GM21529 (cell line): Measurements from ENCODE around the gene ZNF398.

Experiments used
- ATAC-seq: cut with Tn5 transposase; IDR thresholded peaks from one replicate; pipeline ENCODE4 v1.9.1; 2021; ENCODE audit not compliant: unreplicated experiment

The ZNF398 gene

DNA sequence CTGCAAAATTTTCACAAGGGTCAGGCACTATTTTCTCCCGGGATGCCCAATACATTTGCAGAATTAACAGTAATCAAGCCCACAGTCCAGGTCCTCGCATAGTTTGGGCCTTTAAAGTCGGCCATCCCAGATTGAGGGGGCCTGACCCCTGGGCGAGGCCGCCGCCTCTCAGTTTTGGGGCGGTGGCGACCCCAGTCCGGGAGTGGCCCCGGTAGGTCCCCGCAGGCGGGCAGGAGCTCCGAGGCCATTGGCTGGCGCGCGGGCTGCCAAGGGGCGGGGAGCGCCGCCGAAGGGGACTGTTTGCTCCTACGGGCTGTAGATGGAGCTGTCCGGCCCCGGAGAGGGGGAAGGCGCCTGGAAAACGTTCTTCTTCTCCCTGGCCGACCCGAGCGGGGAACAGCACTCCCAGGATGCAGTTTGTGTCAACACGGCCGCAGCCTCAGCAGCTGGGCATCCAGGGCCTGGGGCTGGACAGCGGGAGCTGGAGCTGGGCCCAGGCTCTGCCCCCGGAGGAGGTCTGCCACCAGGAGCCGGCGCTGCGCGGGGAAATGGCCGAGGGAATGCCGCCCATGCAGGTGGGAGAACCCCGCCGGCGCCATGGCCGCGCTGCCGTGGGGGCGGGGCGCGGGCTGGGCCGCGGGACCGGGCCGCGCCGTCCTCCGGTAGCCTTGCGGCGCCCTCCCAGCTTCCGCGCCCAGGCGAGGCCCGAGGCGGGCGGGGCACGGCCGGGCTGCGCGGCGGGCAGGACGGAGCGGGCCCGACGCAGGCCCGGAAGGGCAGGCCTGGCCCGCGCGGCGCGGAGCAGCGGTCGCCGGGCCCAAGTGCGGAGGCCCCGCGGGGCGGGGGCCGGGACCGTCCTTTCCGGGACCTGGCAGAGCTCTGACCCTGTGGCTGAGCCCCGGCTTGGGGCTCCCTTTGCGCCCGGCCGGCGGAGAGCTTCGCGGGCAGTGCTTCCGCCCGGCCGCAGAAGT lies 48.2 kb downstream of the ZNF398 start, which contains the start of gene ZNF282:
ZNF282 (plus strand) TSS at position 367 of the 971 bp plus-strand sequence; CDS start at position 411, 44 bp downstream.
- peak; percentile 92 for ATAC-seq

DNA sequence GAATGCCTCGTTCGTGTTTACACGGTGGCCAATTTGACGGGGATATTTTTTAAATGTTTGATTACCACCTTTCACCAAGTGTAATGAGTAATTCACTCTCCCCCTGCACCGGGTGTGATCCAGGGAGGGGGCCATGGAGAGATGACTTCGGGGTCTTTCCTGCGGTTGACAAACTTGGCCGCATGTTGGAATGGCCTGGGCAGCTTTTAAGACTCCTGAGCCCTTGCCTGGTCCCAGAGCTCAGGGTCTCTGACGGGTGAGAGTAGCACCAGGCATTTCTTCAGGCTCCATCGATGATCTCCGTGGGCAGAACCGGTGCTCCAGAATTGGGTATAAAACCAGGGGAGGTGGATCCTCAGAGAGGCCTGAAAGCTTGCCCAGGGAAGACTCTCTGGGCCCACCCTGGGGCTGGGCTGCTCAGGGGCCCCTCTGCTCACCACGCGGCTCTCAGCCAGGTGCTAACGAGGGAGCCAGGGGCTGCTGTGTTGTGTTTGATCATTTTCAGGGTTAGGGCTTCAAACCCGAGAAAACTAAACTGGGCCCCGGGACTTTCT lies 49.0 kb downstream of the ZNF398 start:
- peak; percentile 9 for ATAC-seq

DNA sequence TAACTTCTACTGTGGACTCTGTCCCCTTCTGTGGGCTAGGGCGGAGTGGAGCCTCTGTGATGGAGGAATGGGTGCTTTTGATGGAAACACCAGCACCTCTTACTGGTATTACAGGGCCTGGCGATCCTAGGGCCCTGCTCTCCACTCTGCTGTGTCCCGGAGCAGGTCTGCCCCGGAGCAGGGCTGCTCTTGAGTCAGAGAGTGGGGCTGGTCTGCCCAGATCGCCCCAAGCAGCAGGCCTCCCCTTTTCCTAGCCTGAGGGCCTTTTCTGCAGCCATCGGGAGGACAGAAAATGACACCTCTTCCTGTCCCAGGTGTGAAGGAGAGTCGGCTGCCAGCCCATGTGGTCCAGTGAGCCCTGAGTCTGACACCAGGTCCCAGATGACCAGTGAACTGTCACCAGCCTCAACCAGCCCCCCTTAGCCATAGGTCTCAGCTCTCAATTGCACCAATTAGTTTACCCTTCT lies 49.5 kb downstream of the ZNF398 start:
- peak; percentile 24 for ATAC-seq

DNA sequence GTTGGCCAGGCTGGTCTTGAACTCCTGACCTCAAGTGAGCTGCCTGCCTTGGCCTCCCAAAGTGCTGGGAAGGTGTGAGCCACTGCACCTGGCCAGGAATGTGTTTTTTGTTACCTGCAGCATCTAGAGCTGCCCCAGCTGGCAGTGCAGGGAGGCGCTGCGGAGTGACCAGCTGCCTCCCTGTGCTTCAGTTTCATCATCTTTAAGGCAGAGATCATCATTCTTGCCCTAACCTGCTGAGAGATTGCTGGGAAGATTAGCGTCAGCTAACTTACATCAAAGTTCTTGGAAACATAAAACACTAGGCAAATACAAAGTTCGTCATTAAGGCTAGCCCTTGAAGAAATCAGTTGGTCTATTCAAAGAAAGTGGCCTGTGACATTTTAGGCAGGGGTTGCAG lies 50.4 kb downstream of the ZNF398 start:
- no peak for ATAC-seq

DNA sequence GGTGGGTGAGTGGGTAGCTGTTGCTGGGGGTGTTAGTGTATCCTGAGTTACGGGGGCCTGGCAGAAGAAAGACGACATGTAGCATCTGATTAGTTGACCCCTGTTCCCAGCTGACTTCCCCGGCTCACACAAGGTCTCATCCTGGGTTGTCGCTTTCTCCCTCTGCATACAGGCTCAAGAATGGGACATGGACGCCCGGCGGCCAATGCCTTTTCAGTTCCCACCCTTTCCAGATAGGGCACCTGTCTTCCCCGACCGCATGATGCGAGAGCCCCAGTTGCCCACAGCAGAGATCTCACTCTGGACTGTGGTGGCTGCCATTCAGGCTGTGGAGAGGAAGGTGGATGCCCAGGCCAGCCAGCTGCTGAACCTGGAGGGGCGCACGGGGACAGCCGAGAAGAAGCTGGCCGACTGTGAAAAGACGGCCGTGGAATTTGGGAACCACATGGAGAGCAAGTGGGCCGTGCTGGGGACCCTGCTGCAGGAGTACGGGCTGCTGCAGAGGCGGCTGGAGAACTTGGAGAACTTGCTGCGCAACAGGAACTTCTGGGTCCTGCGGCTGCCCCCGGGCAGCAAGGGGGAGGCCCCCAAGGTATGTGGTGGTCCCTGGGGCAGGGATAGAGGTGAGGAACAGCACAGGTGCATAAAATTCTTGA lies 51.0 kb downstream of the ZNF398 start:
- ATAC-seq: no peak

DNA sequence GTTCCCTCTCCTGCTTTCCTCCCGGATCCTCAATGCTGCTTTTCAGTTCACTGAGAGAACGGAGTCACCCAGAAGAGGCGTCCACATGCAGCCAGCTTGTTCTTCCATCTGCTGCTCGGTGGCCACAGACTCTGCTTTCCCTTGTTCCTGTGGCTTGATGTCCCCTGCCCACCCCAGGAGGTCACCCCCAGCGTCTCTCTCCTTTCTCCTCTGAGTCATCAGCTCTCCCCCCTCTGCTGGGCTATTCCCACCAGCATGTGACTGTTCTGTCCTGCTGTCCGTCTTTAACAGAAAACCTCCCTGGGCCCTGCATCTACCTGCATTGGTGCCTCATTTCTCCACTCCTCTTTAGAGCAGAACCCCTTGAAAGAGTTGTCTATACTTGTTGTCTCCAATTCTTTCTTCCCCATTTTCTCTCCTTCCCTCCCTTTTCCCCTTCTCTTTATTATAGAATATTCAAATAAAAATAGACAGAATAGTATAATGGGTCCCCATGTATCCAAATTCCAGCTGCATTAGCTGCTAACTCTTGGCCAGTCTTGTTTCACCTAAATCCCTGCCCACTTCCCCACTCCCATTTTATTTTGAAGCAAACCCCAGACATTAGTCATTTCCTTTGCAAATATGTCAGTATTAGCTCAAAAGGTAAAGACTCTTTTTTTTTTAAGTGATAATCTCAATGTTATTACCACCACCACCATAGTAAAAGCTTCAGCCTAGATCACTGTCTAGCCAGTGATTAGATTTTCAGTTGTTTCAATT lies 52.2 kb downstream of the ZNF398 start:
- ATAC-seq: no peak

DNA sequence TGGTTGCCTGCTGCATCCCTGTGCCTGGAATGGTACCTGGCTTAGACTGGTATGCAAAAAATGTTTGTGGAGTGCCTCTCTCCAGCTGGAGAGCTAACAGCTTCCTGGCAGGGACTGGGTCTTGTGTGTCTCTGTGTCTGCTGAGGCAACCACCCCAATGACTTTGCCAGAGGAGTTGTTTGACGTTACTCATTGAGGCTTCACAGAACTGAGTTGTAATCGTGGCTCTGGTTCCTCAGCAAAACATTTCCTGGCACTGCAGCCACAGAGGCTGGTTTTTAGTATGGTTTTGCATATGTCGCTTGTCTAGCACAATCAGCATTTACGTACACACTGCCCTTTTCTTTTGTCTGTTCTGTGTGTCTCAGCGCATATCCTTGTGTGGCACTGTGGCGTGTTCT lies 55.6 kb downstream of the ZNF398 start:
- no peak for ATAC-seq

DNA sequence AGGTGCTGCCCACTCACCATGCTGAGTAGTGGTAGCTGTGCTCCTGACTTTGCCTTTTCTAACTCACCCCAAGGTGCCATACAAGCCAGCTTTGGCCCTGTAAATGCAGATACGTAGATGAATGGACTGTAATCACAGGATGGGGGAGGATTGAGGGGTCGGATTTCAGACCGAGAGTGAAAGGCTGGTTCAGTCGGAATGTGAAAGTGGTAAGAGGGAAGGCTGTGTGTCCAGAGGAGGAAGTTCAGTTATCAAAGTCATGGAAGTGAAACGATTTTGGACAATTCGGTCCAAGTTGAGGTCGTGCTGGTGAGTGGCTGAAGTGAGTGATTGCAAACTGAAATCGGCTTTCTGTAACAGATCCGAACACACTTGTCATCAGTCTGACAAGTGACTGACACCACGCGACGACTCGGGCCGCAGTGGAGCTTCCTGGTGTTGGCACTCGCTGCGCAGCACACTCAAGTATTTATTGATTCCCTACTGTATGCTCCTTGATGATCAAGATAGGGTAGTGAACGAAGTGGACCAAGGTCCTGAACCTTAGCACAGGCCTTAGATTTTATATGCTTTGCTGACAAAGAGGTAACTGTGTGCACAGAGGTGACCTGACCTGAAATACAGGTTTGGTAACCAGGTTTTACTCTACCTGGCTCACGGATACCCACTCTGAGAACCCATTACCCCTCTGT lies 58.6 kb downstream of the ZNF398 start:
- no peak for ATAC-seq

DNA sequence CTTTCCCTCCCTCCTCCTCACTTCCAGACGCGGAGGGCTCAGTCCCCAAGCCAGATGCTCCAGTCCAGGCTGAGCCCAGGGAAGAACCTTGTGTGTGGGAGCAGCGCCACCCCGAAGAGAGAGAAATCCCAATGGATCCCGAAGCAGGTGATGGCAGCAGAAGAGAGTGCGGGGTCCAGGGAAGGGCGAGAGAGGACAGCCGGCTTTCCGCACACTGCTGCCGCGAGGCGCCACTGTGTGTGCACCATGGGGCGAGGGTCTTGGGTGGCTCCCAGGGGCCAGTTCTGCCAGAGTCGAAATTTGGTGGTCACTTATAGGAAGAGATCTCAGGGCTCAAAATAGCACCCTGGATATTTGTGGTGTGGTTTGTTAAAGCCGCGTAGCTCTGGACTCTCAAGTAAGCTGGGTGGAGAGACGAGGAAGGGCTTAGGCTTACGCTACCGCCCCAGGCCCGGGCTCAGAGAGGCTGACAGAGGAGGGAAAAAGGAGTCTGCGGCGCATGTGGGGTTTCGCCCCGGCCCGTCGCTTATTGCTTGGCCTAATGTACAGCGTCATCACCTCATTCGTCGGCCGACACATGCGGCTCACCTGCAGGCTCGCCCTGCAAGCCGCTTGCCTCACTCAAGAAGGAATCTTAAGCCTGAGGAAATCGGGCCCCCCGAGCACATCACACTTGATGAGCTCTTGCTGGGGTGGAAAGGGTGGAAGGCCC lies 60.2 kb downstream of the ZNF398 start:
- no peak for ATAC-seq

DNA sequence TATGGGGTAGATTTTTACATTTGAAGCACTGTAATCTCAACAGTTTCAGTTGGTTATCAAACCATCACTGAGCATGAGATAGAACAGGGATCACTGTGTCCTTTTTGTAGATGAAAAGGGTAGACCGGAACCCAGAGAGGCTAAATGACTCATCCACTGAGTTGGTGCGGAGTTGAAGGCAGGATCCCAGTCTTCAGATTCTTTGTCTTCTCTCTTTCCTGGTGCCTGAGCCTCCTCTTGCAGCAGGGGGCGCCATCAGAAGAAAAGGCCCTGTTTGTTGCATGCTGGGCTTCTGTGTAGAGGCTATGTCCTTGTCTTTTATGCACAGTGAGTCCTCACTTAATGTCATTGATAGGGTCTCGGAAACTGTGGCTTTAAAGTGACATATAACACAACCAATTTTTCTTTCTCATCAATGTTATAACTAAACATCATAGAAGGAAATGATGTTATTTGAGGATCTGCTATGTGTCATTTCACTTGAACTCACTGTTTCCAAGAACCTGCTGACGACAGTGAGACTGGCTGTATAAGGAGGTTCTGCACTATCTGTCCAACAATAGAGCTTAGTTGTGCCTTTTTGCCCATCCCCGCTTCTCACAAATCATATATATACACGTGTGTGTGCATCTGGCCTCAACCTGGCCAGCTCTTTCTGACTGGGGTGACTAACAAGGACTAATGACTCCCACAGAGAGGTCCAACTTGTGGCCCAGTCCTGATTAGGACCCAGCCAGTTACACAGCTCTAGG lies 62.4 kb downstream of the ZNF398 start:
- ATAC-seq: peak; percentile 74

DNA sequence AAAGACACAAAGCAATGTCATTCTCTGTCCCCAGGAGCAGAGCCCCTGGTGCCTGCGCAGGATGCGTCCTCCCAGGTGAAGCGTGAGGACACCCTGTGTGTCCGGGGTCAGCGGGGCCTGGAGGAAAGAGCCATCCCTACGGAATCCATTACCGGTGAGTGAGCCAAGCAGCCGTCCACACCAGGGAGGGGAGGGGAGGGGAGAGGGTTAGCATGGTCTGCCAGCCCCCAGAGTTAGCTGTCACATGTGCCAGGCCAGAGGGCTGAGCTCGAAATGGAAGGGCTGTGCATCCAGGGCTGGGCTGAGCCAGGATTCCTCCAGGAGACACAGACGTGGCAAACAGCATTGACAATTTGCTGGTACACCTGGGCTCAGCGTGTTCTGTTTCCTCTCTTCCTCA lies 63.3 kb downstream of the ZNF398 start:
- no peak for ATAC-seq

DNA sequence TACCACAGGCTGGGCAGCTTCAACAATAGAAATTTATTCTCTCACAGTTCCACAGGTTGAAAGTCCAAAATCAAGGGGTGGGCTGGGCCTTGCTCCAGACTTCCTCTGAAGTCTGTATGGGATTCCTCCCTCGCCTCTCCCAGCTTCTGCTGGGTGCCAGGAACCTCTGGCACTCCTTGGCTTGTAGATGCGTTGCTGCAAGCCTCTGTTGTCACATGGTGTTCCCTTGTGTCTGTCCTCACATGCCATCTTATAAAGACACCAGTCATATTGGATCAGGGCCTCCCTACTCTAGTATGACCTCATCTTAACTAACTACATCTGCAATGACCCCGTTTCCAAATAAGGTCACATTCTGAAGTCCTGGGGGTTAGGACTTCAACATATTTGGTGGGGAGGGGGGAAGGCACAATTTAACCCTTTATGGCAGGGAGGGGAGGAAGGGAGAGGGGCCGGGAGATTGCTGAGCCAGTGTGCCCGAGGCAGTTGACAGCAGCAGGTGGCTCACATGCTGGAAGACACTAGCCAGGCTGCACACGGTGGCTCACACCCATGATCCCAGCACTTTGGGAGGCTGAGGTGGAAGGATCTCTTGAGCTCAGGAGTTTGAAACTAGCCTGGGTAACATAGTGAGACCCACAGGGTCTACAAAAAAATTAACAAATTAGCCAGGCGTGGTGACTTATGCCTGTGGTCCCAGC lies 66.9 kb downstream of the ZNF398 start:
- ATAC-seq: no peak

DNA sequence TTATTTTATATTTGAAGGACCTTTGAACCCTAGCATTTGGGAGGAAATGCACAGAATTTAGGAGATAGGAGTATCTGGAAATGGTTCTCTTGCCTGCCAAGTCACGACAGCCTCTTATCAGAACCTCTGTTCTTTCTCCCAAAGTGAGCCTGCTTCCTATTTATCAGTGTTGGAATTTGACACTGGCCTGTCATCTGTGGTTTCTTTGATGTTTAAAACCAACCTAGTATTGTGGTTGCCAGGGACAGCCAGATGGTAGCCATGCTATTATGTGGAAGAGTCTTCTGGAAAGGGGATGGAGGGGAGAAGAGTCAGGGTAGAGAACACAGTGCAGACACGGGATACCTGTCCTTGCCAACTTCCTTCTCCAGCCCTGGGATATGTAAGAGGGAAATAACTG lies 69.1 kb downstream of the ZNF398 start:
- ATAC-seq: no peak

DNA sequence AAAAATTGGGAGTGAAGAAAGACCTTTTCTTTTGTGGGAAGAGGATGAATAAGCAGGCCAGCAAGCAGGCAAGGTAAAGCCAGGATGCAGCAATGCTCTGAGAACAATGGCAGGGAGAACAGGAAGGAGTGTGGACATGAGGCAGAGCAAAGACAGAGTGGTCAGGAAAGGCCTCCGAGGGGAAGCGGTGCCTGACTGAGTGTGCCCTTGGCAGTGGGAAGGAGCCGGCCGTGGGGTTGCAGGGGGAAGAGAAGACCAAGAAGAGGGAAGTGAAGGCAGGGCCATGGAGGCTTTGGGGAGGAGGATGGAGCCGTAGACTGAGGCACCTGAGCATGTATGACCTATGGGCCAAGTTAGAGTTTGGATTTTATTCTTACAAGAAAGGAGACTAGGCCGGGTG lies 70.3 kb downstream of the ZNF398 start:
- no peak for ATAC-seq

DNA sequence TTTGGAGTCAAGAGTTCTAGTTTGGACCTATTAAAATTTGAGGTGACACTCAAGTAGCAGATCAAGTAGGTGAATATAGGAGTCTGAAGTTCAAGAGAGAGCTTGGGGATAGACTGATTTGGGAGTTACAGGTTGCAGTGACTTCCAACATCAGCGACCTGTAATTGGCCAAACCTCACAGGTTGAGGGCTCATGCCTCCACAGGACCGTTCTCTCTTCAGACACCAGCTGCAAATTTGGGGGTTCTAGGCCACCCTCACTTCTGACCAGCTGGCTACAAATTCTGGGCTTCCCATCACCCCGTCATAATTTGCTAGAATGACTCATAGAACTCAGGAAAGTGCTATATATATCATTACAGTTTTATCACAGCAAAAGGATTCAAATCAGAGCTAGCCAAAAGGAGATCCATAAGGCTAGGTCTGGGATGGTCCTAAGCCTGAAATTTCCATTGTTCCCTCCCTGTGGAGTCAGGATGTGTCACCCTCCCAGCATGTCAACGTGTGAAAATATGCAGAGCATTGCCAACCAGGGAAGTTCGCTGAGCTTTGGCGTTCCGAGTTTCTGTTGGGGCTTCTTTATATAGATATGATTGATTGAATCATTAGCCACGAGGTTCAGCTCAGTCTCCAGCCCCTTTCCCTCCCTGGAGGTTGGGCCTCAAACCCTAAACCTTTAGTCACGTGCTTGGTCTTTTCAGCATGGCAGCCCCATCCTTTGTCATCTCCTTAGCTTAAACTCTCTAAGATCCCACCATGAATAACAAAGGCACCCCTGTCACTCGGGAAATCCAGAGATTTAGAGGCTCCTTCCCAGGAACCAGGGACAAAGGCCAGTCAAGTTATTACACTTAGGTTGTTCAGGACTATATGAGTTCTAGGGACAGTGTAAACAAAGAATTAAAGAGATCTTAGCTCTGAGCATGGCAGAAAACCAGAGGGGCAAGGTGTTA lies 71.5 kb downstream of the ZNF398 start:
- ATAC-seq: no peak

DNA sequence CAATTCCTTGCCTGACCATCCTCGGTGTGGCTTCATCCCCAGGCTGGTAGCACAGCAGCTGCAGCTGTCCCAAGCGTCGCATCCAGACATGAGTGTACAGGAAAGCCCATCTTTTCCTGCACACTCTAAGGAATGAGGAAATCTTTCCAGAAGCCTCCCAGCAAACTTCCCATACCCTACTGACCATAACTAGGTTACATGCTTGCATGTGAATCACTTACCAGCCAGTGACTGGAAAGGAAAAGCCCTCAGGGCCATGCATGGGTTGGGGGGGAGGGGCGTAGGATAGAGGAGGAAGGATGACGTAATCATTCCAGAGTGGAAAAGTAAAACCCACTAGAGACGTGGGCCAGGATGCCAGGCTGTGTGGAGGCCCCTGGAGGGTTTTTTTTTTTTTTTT lies 73.3 kb downstream of the ZNF398 start:
- ATAC-seq: no peak

DNA sequence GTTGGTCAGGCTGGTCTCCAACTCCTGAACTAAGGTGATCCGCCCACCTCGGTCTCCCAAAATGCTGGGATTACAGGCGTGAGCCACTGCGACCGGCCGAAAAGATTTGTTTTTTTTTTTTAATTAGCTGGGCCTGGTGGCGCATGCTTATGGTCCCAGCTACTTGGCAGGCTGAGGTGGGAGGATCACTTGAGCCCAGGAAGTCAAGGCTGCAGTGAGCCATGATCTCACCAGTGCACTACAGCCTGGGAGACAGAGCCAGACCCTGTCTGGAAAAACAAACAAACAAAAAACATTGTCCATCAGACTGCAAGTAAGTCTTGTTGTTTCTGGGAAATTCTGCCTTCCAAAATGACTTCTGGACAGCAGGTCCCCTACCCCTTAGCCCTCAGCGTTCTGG lies 75.9 kb downstream of the ZNF398 start:
- no peak for ATAC-seq
